PC-3 (cell line): ENCODE measurements around the gene ARHGEF11.

Experiments used
- CTCF ChIP-seq: fragments of 300-600 bp; sonication (generic); conservative IDR thresholded peaks from 2 replicates; pipeline ENCODE4 v1.5.1; 2017; ENCODE audit warnings: antibody characterized with exemption, low read depth, mild to moderate bottlenecking, low read length
- EZH2 ChIP-seq: fragments of 300-600 bp; sonication (generic); IDR thresholded peaks from one replicate; pipeline ENCODE4 v1.6.1; 2017; ENCODE audit warnings: antibody characterized with exemption, mild to moderate bottlenecking, low read length; ENCODE audit not compliant: unreplicated experiment

- TF ChIP-seq EZH2 (no peak), CTCF (no peak)
These were observed 39.2 kb upstream of the ARHGEF11 start for GRCh38 chr1:157084720-157085119.
